Activated CD4-positive, alpha-beta T cell treated with anti-CD3 and anti-CD28 coated beads, Interleukin-2, amount 10 ng/mL, durations not matched to agents 24 days and 14 days (primary cell): Measurements from ENCODE around the gene RBM4B. TPM values are rescaled to one million over a fixed set of nuclear protein-coding genes. Genes with fewer than 3 reads are reported as not detected.
"Not testable (repeated sequence)": the region's sequence is repeated elsewhere in the genome, so short reads cannot be mapped to it uniquely, and the experiment has no call there.

Source experiments
- DNase-seq: peaks from one replicate; pipeline ENCODE4 v3.0.0; 2022
- H3K27ac Mint-ChIP-seq: one replicate; pipeline ENCODE4 v1.8.0; 2022; ENCODE audit warnings: mild to moderate bottlenecking, mixed read lengths
- H3K27me3 Mint-ChIP-seq: one replicate; pipeline ENCODE4 v1.8.0; 2022; ENCODE audit warnings: mixed read lengths
- H3K36me3 Mint-ChIP-seq: one replicate; pipeline ENCODE4 v1.8.0; 2022; ENCODE audit warnings: low read depth, mild to moderate bottlenecking, mixed read lengths
- H3K4me1 Mint-ChIP-seq: one replicate; pipeline ENCODE4 v1.8.0; 2021; ENCODE audit warnings: mixed read lengths
- H3K4me3 Mint-ChIP-seq: one replicate; pipeline ENCODE4 v1.8.0; 2022; ENCODE audit warnings: mild to moderate bottlenecking, moderate library complexity, mixed read lengths
- H3K9me3 Mint-ChIP-seq: one replicate; pipeline ENCODE4 v1.8.0; 2021; ENCODE audit warnings: mixed read lengths
- intact Hi-C: fragments of 100-400 bp; cut with micrococcal nuclease; formaldehyde crosslinking; loops from one replicate; pipeline ENCODE4 v1.15.1; 2023
- total RNA-seq: library from RNA; stranded (reverse); gene quantifications from 2 replicates; pipeline ENCODE4 v1.2.3, GENCODE V29; 2022

Gene RBM4B
- total RNA-seq, 1 donor from 2014 or later, result 15.6 TPM

DNA sequence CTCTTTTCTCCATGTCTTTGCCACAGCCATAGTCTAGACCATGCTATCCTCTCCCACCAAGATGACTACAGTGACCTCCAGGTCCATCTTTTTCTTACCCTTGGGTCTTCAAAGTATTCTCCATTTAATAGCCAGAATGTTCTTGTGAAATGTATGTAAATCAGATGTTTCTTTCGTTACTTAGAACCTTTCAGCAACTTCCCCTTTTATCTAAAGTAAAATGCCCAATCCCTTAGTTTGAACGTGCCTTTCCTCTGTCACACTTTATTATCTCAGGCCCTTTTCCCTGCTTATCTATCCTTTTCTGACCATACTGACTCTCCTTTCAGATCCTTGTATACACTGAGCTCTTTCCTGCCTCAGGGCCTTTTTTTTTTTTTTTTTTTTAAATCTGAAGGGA, 17.9 kb downstream of the RBM4B start:
- H3K4me3 Mint-ChIP-seq, result no peak overlapping the region
- intact Hi-C loops, result no loop called here

DNA sequence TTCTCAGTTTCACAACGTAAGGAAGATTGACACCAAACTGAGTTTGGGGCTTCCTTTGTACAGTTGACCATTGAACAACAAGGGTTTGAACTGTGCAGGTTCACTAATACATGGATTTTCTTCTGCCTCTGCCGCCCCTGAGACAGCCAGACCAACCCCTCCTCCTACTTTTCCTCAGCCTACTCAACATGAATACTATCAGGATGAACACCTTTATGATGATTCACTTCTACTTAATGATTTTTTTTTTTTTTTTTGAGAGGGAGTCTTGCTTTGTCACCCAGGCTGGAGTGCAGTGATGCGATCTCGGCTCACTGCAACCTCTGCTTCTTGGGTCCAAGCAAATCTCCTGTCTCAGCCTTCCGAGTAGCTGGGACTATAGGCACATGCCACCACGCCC, 24.6 kb downstream of the RBM4B start:
- H3K9me3 Mint-ChIP-seq, result no peaks in the 10 kb centered on the region
- H3K36me3 Mint-ChIP-seq, result peaks cover 38% of the 10 kb centered on the region
- H3K4me3 Mint-ChIP-seq, result no peak overlapping the region
- H3K4me1 Mint-ChIP-seq, result peaks cover 16% of the 10 kb centered on the region
- intact Hi-C loops, result no loop called here
- no peaks in the 10 kb centered on the region for H3K27me3 Mint-ChIP-seq
- DNase-seq, result no peak
- no peak overlapping the region for H3K27ac Mint-ChIP-seq

More for the DNA sequence above, 17.9 kb downstream of the RBM4B start:
- Mint-ChIP-seq H3K27ac (no peak overlapping the region), H3K27me3 (no peaks in the 10 kb centered on the region), H3K9me3 (no peaks in the 10 kb centered on the region), H3K4me1 (peaks cover 7% of the 10 kb centered on the region), H3K36me3 (peaks cover 26% of the 10 kb centered on the region)
- no peak for DNase-seq

DNA sequence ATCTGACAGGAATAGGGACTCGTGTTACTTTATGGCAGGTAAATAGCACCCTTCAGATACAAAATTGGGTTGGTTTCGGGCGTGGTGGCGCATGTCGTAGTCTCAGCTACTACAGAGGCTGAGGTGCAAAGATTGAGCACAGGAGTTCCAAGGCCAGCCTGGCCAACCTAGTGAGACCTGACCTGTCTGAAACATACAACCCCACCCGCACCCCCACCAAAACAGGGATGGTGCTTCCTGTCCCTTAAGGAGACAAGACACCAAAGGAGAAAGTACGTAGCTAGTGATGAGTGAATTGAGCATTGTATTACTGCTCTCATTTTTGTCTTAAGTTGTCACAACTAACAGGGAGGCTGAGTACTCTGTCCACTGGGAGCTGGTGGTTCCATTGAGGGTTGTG, 25.0 kb downstream of the RBM4B start:
- DNase-seq, result no peak
- Mint-ChIP-seq H3K27me3 (no peaks in the 10 kb centered on the region), H3K27ac (no peak overlapping the region), H3K9me3 (no peaks in the 10 kb centered on the region), H3K4me3 (no peak overlapping the region), H3K36me3 (peaks cover 39% of the 10 kb centered on the region), H3K4me1 (peaks cover 16% of the 10 kb centered on the region)
- intact Hi-C loops, result no loop called here

DNA sequence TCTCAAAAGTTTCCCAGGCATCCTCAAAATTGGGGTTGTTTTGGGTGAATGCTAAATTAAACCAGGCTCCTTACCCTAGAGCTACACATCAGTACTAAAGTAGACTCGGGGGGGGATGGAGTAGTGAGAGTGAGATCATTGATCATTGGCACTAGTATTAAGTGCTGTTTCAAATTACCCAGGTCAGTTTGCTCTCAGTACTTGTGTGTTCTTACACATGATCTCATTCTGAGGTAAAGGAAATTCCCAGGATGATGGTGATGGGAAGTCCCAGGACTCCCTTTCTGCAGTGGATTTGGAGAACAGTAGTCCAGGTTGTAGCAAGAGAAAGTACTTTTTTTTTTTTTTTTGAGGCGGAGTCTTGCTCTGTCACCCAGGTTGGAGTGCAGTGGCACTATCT, 26.7 kb downstream of the RBM4B start:
- intact Hi-C loops, result no loop called here
- peaks cover 53% of the 10 kb centered on the region for H3K36me3 Mint-ChIP-seq

DNA sequence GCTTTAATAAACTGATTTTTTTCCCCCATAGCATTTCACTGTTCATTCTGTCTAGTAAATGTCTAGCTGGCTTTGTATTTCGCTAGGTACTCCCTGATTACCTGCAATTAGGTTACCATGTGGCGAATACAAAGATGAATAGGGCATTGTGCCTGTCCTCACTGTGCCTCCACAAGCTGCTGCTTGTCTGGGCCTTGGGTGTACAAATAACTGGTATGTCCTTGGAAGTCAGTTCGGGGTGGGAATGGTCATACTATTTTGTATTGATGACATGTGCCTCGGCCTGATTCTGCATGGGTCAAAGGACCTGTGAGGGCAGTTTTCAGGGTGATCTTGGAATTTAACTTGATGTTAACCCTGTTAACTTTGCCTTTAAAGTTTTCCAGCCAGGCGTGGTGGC, 27.8 kb downstream of the RBM4B start:
- peaks cover 39% of the 10 kb centered on the region for H3K4me1 Mint-ChIP-seq
- H3K9me3 Mint-ChIP-seq, result no peaks in the 10 kb centered on the region
- no peak for DNase-seq
- no peak overlapping the region for H3K4me3 Mint-ChIP-seq
- intact Hi-C loops, result no loop called here
- H3K27me3 Mint-ChIP-seq, result no peaks in the 10 kb centered on the region
- peaks cover 59% of the 10 kb centered on the region for H3K36me3 Mint-ChIP-seq
- no peak overlapping the region for H3K27ac Mint-ChIP-seq

More for the DNA sequence above, 26.7 kb downstream of the RBM4B start:
- no peaks in the 10 kb centered on the region for H3K27me3 Mint-ChIP-seq
- no peaks in the 10 kb centered on the region for H3K9me3 Mint-ChIP-seq
- no peak overlapping the region for H3K4me3 Mint-ChIP-seq
- no peak for DNase-seq
- H3K4me1 Mint-ChIP-seq, result peaks cover 30% of the 10 kb centered on the region
- no peak overlapping the region for H3K27ac Mint-ChIP-seq

DNA sequence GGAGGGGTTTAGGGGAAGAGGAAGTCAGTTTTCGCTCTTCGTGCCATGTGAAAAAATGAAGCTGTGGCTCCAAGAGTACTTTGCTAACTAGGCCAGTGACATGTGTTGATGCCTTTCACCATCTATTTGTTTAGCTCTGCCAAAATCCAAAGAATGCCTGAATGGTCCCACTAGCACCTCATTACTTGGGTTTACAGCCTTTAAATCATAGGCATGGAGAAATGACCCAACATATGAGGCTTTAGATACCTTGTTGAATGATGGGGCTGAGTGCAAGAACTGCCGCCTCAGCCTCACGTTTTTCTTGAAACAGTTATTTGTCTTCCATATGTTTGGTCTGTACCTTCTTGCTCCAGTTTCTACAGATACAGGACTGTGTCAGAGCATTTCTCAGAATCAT, 30.9 kb downstream of the RBM4B start:
- H3K27me3 Mint-ChIP-seq, result no peaks in the 10 kb centered on the region
- no peak overlapping the region for H3K27ac Mint-ChIP-seq
- peaks cover 56% of the 10 kb centered on the region for H3K4me1 Mint-ChIP-seq
- intact Hi-C loops, result no loop called here
- H3K36me3 Mint-ChIP-seq, result peaks cover 75% of the 10 kb centered on the region
- no peak overlapping the region for H3K4me3 Mint-ChIP-seq
- DNase-seq, result no peak
- no peaks in the 10 kb centered on the region for H3K9me3 Mint-ChIP-seq

DNA sequence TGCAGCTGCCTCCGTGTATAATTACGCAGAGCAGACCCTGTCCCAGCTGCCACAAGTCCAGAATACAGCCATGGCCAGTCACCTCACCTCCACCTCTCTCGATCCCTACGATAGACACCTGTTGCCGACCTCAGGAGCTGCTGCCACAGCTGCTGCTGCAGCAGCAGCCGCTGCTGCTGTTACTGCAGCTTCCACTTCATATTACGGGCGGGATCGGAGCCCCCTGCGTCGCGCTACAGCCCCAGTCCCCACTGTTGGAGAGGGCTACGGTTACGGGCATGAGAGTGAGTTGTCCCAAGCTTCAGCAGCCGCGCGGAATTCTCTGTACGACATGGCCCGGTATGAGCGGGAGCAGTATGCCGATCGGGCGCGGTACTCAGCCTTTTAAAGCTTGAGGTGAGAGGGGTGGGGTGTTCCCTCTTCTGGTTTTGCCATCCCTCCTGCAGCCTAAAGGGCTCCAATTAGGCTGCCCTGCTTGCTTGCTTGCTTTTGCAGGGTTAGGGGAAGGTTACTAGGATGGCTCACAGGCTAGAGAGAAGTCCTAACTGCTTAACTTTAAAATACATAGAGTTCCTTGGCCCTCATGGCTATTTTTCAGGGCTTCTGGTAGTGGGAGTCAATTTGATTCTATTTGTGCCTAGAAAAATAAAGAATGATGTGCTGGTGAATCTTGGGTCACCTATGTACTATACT, 33.8 kb downstream of the RBM4B start:
- H3K27me3 Mint-ChIP-seq, result no peaks in the 10 kb centered on the region
- H3K9me3 Mint-ChIP-seq, result no peaks in the 10 kb centered on the region
- DNase-seq, result no peak
- H3K4me3 Mint-ChIP-seq, result peak overlapping the region; percentile 91
- no peak overlapping the region for H3K27ac Mint-ChIP-seq
- peaks cover 73% of the 10 kb centered on the region for H3K4me1 Mint-ChIP-seq
- intact Hi-C loops, result no loop called here
- peaks cover 88% of the 10 kb centered on the region for H3K36me3 Mint-ChIP-seq

DNA sequence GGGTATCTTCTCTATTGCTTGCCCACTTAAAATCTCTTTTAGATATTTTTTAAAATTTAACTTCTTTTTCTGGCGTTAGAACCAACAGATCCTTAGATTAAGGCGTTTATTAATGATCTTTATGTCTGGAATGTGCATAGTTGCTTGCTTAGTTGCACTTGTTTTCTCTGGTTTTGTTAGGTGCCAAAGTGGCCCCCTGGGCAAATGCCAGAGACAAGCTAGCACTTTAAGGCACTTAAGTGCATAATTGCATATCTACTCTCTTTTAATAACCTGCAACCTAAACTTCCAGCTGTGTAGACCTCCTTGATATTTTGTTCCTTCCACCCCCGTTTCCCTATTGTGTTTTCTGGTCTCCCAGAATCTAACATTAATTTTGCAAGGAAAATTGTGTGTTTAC, 35.9 kb downstream of the RBM4B start:
- DNase-seq, result no peak
- Mint-ChIP-seq H3K36me3 (peaks cover 89% of the 10 kb centered on the region), H3K27ac (no peak overlapping the region), H3K27me3 (no peaks in the 10 kb centered on the region), H3K9me3 (no peaks in the 10 kb centered on the region), H3K4me1 (peaks cover 75% of the 10 kb centered on the region), H3K4me3 (peak overlapping the region; percentile 91)
- intact Hi-C loops, result no loop called here

DNA sequence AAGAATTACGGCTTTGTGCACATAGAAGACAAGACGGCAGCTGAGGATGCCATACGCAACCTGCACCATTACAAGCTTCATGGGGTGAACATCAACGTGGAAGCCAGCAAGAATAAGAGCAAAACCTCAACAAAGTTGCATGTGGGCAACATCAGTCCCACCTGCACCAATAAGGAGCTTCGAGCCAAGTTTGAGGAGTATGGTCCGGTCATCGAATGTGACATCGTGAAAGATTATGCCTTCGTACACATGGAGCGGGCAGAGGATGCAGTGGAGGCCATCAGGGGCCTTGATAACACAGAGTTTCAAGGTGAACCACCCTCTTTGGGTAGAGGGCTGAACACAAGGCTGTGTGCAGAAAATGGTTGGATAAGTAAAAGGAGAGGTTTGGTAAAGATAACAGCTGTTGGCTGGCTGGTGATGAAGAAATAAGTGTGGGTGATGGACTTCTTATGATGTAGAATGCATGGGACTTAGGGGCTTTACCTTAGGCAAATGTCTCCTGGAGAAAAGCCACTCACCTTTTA, 37.8 kb downstream of the RBM4B start:
- H3K4me3 Mint-ChIP-seq, result peak overlapping the region; percentile 91
- H3K27ac Mint-ChIP-seq, result peak overlapping the region; percentile 98
- H3K4me1 Mint-ChIP-seq, result peaks cover 61% of the 10 kb centered on the region
- H3K36me3 Mint-ChIP-seq, result peaks cover 76% of the 10 kb centered on the region
- H3K27me3 Mint-ChIP-seq, DNase-seq, intact Hi-C loops, H3K9me3 Mint-ChIP-seq: not testable (repeated sequence)

DNA sequence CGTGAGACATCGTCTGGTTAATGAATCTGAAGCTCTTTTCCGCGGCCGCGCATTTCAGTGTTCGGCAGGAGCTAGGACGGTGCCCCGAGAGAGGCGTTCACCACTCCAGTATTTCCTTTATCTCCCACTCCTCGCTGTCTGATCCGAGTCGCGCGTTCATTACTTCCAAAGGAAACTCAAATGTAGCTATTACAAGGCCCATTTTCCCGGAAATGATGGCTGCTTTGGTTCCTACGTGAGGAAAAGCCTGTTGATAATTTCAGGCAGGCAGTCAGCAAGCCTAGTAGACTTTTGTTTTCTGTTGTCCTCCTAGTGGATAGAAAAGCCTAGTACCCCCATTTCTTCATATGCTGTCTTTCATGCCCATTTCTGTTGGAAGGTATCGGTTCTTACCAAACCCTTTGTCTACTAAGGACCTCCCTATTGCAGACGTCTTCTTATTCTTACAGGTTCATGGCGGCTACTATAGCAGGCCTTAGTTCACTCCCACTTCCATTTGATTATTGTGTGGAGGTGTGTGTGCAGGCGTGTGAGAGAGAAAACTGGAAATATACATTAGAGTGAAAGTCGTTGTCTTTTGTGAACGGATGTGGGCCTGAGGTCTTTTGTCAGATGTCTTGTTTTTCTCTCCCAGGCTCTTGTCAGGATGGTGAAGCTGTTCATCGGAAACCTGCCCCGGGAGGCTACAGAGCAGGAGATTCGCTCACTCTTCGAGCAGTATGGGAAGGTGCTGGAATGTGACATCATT, 38.4 kb downstream of the RBM4B start:
- H3K9me3 Mint-ChIP-seq, result no peaks in the 10 kb centered on the region

DNA sequence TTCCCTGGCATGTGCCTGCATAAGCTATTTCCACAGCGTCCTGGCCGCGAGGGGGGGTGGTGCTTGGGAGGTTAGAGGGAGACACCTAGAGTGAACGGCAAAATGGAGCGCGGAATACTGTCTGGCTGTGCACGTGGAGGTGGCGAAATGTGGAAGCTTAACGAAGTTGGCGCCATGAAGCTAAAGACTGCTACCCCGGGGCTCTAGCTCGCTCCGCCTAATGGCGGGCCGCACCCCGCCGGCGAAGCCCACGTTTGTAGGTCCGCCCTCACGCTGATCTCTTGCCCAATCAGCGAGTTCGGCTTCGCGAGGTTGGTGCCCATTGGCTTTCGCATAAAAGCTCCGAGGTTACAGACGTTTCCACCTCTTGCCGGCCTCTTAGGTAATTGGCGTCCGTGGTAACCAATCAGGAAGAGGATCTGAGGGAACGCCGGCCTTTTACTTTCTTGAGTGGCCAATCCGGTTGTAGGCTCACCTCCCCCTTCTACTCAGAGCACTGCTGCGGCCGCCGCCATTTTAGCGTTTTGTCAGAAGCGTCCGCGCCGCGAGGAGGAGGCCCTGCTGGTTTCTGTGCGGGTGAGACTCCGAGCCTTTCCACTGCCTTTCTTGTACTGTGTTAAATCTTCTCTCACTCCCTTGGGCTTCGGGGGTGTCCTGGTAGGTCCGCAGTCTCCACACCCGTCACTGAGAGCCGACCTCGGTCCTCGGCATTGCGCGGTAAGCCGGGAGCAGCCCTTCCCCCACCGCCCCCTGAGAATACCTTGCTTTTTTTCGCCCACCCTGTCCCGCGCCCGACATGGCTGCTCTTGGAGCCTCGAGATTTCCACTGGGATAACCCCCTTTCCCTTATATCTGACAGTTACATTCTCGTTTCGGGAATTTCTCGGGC, 39.3 kb downstream of the RBM4B start, which contains the start of gene RBM4:
RBM4 (plus strand) TSS at position 527 of the 889 bp plus-strand sequence. CDS start 1,009 bp downstream, outside the sequence.
- DNase-seq, result peak; percentile 99
- peak within 1 kb of the TSS; percentile 98 for H3K27ac Mint-ChIP-seq
- H3K9me3 Mint-ChIP-seq, result no peaks in the 10 kb centered on the region
- H3K4me1 Mint-ChIP-seq, result peaks cover 53% of the 10 kb centered on the region
- H3K4me3 Mint-ChIP-seq, result peak within 1 kb of the TSS; percentile 91
- no peaks in the 10 kb centered on the region for H3K27me3 Mint-ChIP-seq
- peaks cover 70% of the 10 kb centered on the region for H3K36me3 Mint-ChIP-seq
- intact Hi-C loops, result loop anchor here (1.0 kb wide), 3 partner anchors 22 to 45 kb away; partner anchors contain the start of genes CCDC87, CCS, RBM14 and RBM4B

More for the DNA sequence above, 38.4 kb downstream of the RBM4B start:
- peaks cover 59% of the 10 kb centered on the region for H3K4me1 Mint-ChIP-seq
- peaks cover 75% of the 10 kb centered on the region for H3K36me3 Mint-ChIP-seq
- no peaks in the 10 kb centered on the region for H3K27me3 Mint-ChIP-seq
- peak overlapping the region; percentile 98 for H3K27ac Mint-ChIP-seq
- peak overlapping the region; percentile 91 for H3K4me3 Mint-ChIP-seq
- intact Hi-C loops, result no loop called here
- peak; percentile 81 for DNase-seq

DNA sequence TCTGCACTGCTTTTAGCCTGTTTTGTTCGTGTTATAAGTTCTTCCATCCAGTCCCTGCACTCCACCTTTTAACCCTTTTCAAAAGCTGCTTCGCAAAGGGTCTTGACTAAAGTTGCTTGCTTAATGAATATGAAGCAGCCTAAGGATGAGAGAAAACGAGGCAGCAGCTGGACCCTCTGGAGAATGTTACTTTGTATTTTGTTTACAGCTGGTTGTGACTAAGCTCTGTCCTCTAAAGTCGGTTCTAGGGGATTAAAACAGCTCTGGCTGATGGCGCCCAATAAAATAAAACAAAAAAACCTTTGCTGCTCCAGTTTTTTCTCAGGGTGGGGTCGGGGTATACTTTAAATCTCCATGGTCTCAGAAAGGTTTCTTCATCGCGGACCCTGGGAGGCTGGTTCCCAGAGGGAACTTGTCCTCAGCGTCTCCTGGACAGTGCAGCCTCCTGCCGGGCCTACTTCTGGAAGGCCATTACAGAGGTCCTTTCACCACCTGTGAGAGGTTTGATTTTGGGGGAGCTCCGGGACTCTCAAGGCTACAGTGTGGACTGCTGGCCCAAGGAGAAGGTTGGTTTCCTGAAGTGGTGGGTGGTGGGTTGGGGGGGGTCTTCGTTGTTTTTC, 40.0 kb downstream of the RBM4B start:
- intact Hi-C loops, result loop anchor here (1.0 kb wide), 3 partner anchors 21 to 44 kb away; partner anchors contain the start of genes CCDC87, CCS, RBM14 and RBM4B
- H3K4me1 Mint-ChIP-seq, result peaks cover 45% of the 10 kb centered on the region
- H3K9me3 Mint-ChIP-seq, result no peaks in the 10 kb centered on the region

DNA sequence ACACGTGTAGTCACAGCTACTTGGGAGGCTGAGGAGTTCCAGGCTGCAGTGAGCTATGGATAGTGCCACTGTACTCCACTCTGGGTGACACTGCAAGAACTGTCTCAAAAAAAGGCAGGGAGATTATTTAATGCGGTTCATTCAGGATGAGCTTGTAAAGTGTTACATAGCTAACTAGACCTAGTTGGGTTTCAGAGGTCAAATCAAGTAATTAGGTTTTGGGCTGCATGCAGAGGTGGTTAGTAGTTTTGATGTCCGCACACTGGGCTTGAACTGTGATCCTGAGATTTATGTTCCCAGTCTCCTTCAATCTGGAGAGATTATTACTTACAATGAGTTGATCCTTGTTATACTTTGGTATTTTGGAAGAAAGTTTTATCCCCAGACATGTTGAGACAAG, 41.3 kb downstream of the RBM4B start:
- no peak overlapping the region for H3K27ac Mint-ChIP-seq
- H3K4me3 Mint-ChIP-seq, result no peak overlapping the region
- intact Hi-C loops, result no loop called here
- peaks cover 42% of the 10 kb centered on the region for H3K4me1 Mint-ChIP-seq
- no peak for DNase-seq
- no peaks in the 10 kb centered on the region for H3K9me3 Mint-ChIP-seq
- H3K27me3 Mint-ChIP-seq, result no peaks in the 10 kb centered on the region
- peaks cover 67% of the 10 kb centered on the region for H3K36me3 Mint-ChIP-seq

More for the DNA sequence above, 40.0 kb downstream of the RBM4B start:
- H3K36me3 Mint-ChIP-seq, result peaks cover 68% of the 10 kb centered on the region
- H3K4me3 Mint-ChIP-seq, result peak overlapping the region; percentile 91
- no peaks in the 10 kb centered on the region for H3K27me3 Mint-ChIP-seq
- DNase-seq, result no peak
- peak overlapping the region; percentile 98 for H3K27ac Mint-ChIP-seq
